Measurements from ENCODE around the gene ENO2. TPM values are rescaled to one million over a fixed set of nuclear protein-coding genes. Genes with fewer than 3 reads are reported as not detected.

ENO2 gene
- total RNA-seq, 1 donor, result 14.0 TPM

GRCh38 chr12:6912164-6912935, 2.0 kb upstream of the ENO2 start:
- no peak for DNase-seq (ENCODE audit: low read depth in 2 of 3, low spot score in 2 of 3)

GRCh38 chr12:6914947-6915788, 788 bp downstream of the ENO2 start:
- DNase-seq (ENCODE audit: low read depth in 2 of 3, low spot score in 2 of 3), result no peak

DNA sequence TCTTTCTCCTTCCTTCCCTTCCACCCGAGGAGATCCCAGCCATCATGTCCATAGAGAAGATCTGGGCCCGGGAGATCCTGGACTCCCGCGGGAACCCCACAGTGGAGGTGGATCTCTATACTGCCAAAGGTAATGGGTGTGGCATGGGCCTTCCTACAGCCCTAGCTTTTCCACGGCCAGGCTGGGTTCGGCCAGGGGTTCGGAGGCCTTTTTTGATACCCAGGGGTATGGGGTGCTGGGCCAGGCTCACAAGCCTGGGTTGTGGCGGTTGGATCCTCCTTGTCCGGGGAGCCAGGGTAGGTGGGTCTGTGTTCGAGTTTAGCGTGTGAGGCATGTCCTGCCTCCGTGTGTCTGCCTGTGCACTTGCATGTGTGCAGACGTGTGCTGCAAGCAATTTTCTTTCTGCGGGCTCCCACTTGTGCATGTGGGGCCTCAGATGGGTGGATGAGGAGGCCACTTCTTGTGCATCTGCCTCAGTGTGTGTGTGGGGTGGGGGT, 1.5 kb downstream of the ENO2 start:
- DNase-seq (ENCODE audit: low read depth in 2 of 3, low spot score in 2 of 3), result no peak

DNA sequence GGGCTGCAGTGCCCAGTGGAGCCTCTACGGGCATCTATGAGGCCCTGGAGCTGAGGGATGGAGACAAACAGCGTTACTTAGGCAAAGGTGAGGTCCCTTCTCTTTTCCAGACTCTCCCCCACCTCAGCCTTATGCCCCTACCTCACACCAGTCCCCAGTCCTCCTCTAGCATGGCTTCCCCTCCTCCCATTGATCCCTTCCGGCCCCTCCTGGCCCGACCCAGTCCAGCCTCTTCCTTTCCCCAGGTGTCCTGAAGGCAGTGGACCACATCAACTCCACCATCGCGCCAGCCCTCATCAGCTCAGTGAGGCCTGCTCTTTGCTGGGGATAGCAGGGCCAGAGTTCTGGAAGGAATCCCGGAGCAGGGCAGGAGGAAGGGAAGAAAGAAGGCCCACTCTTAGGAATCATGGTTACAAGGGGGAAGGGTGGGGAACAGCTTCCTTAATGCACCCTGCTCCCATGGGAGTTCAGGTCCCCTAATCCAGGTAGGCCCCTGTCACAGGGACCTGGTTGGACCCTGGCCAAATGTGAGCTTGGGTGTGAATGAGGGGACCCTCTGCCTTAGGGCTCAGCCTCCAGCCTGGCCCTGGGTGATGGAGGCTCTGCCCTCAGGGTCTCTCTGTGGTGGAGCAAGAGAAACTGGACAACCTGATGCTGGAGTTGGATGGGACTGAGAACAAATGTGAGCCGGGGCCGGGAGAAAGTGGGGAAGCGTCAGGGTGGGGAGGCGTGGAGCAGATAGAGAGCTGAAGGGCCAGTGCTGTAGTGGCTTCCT, 2.2 kb downstream of the ENO2 start:
- no peak for DNase-seq (ENCODE audit: low read depth in 2 of 3, low spot score in 2 of 3)

DNA sequence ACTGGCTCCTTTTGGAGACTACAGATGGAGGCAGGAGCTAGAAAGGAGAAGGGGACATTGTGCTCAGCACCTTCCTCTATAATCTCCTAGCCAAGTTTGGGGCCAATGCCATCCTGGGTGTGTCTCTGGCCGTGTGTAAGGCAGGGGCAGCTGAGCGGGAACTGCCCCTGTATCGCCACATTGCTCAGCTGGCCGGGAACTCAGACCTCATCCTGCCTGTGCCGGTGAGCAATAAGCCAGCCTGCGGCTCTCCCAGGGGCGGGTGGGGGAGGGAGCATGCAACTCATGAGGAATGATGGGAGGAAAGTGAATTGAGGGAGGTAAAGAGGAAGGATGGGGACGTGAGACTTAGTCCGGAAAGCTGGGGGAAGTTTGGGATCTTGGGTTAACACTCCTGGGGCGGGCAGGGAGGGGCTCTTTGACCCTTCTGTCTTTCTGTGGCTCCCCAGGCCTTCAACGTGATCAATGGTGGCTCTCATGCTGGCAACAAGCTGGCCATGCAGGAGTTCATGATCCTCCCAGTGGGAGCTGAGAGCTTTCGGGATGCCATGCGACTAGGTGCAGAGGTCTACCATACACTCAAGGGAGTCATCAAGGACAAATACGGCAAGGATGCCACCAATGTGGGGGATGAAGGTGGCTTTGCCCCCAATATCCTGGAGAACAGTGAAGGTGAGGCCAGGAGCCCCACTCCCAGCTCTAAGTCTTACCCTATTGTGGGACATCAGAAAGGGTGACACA, 3.3 kb downstream of the ENO2 start:
- DNase-seq (ENCODE audit: low read depth in 2 of 3, low spot score in 2 of 3), result no peak

DNA sequence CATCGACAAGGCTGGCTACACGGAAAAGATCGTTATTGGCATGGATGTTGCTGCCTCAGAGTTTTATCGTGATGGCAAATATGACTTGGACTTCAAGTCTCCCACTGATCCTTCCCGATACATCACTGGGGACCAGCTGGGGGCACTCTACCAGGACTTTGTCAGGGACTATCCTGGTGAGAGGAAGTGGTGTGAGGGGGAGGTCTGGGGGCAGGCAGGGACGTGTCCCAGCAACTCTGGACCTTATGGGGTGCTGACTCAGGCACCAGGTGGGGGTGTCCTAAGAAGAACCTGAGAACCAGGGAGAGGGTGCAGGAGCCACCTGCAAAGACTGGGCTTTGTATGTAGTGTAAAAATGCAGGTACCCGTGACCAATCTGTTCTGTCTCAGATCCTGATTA, 5.2 kb downstream of the ENO2 start:
- DNase-seq (ENCODE audit: low read depth in 2 of 3, low spot score in 2 of 3), result no peak

- no peak for DNase-seq (ENCODE audit: low read depth in 2 of 3, low spot score in 2 of 3)
Observed at GRCh38 chr12:6921539-6921938, 7.2 kb downstream of the ENO2 start.

DNA sequence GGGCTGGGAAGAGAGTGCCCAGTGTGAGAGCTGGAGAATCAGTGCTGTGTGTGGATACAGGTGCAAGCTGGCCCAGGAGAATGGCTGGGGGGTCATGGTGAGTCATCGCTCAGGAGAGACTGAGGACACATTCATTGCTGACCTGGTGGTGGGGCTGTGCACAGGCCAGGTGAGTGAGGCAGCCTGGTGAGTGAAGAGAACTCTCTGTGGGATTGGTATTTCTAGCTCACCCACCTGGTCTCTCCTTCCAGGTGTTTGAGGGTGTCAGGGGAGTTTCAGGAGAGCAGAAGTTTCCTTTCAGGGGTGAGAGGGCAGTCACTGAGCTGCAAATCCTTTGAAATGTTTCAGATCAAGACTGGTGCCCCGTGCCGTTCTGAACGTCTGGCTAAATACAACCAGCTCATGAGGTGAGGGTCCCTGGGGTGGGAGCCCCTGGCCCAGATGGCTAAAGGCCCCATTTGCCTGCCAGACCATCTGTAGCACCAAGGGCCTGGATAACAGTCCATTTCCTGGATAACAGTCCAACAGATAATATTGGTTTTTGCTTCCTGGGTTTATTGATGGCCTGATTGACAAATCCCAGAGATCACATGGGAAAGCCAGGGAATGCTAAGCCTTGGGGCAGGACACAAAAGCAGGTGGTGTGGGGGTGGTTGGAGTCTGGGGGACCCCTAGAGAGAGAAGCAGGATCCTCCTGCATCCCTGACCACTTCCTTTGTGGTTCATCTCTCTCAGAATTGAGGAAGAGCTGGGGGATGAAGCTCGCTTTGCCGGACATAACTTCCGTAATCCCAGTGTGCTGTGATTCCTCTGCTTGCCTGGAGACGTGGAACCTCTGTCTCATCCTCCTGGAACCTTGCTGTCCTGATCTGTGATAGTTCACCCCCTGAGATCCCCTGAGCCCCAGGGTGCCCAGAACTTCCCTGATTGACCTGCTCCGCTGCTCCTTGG, 7.9 kb downstream of the ENO2 start:
- DNase-seq (ENCODE audit: low read depth in 2 of 3, low spot score in 2 of 3), result no peak

- DNase-seq (ENCODE audit: low read depth in 2 of 3, low spot score in 2 of 3), result no peak
Observed at GRCh38 chr12:6923003-6923732, 8.8 kb downstream of the ENO2 start.

GRCh38 chr12:6923851-6924250, 9.5 kb downstream of the ENO2 start:
- no peak for DNase-seq (ENCODE audit: low read depth in 2 of 3, low spot score in 2 of 3)

DNA sequence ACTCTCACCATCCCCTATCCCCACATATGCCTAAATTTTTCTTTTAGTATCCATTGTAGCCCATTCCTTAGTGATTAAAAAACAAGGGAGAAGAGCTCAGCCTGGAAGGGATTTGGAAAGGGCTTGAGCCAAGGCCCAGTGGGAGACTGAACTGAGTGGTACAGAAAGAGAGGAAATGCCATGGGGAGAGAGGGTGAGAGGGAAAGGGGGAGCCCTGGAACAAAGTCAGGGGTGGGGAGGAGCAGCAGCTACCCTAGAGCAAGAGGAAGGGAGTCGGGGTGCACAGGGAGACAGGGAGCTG, 10.8 kb downstream of the ENO2 start:
- no peak for DNase-seq (ENCODE audit: low read depth in 2 of 3, low spot score in 2 of 3)

- no peak for DNase-seq (ENCODE audit: low read depth in 2 of 3, low spot score in 2 of 3)
Observed at GRCh38 chr12:6925540-6926279, 11.3 kb downstream of the ENO2 start.

- DNase-seq (ENCODE audit: low read depth in 2 of 3, low spot score in 2 of 3), result peak in 1 of 3 donors; percentile 58
Observed at GRCh38 chr12:6927379-6928021, 13.1 kb downstream of the ENO2 start, which contains the start of gene ATN1. Gene ATN1, plus strand, starts transcription at chr12:6927959. Its CDS starts 6,043 bp downstream, at chr12:6934002.

- no peak for DNase-seq (ENCODE audit: low read depth in 2 of 3, low spot score in 2 of 3)
Observed at GRCh38 chr12:6928022-6928702, 13.8 kb downstream of the ENO2 start.

GRCh38 chr12:6928703-6929407, 14.5 kb downstream of the ENO2 start:
- no peak for DNase-seq (ENCODE audit: low read depth in 2 of 3, low spot score in 2 of 3)
